Kasumi-1 (cell line): Measurements from ENCODE around the gene KIAA0319L.
"Not testable (repeated sequence)": the region's sequence is repeated elsewhere in the genome, so short reads cannot be mapped to it uniquely, and the experiment has no call there.

Source experiments
- DNase-seq, 2 experiments: peaks; one replicate each; lab custom pipeline; 2025; lab: John Stamatoyannopoulos, UW

KIAA0319L gene

DNA sequence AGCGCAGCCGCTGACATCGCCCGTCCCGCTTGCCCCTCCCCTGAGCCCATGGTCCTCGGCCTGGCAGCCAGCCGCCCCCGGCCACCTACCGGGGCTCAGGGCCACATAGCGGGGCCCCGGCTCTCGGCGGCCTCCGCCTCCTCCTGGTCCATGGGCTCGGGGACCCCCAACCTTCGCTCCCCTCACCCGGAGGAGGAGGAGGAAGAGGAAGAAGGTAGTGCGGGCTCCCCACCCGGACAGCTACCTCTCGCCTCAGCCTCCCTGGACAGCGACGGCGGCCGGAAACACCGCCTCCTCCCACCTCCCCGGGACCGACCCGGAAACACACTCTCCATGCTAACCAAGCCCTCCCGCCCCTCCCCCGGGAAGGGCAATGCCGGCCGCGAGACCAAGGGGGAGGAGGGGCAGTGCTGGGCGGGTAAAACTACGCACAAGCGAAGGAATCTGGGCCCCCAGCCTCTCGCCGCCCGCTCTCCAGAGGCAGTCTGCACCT, at the start of gene KIAA0319L:
Gene KIAA0319L, minus strand, starts transcription at position 286 of the 493 bp plus-strand sequence. CDS start 2,912 bp downstream, outside the sequence.
- peak; percentile 84 to 86 for DNase-seq

- no peak for DNase-seq
Observed at GRCh38 chr1:35605867-35606182, 48.6 kb upstream of the KIAA0319L start.

DNA sequence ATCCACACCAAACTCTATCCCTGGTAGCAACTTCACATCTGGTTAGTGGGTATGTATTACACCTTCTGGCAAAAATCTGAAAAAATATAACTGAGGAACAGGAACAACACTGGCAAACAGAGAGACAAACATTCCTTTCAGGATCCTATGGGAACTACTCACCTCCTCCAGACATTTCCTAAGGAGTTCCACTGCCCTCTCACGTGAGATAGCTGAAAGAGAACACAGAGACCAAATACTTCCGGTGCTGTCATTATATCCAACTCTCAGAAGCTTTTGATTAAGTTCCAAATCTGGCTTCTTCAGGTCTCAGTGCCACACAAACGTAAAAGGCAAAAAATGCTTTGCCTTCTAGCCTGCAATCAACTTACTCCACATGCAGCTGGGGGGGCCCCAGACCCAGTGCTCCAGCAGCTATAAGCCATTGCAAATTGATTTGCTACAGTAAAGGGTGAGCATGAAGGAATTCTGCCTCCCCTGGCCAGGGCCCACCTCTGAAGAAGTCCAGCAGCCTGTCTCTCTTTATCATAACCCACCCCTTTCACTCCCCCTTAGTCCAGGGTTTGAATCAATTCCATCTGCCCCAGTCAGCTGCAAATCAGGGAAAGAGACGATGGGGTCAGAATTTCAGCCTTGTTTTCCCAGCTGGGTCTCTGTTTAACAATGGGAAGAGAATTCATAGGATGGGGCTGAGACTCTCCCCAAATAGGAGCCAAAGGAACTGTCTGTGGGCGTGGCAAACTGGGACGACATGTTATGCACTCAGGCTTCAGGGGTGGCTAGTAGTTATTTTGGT, 48.1 kb upstream of the KIAA0319L start:
- no peak for DNase-seq

GRCh38 chr1:35603941-35604340, 46.7 kb upstream of the KIAA0319L start:
- DNase-seq, result no peak

- DNase-seq, result no peak
Observed at GRCh38 chr1:35603468-35603867, 46.3 kb upstream of the KIAA0319L start.

- DNase-seq, result no peak
Observed at GRCh38 chr1:35600593-35600992, 43.4 kb upstream of the KIAA0319L start.

DNA sequence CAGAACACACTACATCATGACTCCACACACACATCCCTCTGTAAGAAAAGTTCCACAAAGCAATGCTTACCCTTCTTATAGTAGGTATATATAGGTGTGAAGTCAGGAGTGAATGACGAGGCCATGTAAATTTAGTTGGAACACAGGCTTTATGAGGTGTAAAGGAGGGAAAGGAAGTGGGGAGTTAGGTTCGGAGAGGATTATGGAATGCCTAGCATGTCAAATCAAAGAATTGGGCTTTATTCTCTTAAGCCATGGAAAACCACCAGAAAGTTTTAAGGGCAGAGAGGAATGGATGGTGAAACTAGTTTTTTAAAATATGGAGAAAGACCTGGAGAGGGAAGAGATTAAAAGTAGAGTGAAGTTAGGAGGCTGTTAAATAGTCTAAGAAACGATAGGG, 42.2 kb upstream of the KIAA0319L start:
- DNase-seq, result no peak

DNA sequence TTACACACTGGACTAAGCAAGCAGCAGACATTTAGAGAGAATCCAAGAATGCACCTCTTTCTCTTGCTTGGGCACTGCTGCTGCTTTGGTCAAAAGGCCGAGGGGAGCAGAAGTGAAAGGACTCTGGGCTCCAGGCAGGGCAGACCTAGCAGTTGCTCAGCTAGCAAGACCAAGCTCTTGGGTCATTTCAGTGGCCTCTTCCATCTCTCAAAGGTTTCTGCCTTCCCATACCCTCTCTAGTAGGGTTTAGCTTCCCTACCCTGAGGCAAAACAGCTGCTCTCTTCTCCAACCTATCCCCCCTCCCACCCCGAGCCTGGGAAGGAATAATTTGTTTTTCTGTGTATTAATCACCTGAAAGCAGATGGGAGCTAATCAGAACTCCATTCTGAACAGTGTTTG, 41.7 kb upstream of the KIAA0319L start:
- DNase-seq, result no peak

DNA sequence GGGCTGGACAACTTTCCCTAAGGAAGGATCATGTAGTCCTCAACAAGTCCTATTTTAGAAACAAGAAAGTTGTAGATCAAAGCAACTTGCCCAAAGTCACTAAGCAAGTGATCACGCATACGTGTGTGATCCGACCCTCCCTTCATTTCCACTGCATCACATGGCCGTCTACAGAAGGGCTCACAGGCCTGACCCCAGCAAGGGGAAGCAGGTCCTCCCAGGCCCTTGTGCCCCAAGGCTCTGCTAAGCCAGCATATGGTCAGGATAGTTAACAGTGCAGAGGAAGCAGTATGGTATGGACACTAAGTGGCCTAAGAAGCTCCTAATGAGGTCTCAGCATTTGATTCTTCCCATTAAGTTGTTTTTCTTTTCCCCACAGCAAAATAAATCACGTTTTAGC, 40.7 kb upstream of the KIAA0319L start:
- no peak for DNase-seq

GRCh38 chr1:35595684-35596083, 38.5 kb upstream of the KIAA0319L start:
- no peak for DNase-seq

DNA sequence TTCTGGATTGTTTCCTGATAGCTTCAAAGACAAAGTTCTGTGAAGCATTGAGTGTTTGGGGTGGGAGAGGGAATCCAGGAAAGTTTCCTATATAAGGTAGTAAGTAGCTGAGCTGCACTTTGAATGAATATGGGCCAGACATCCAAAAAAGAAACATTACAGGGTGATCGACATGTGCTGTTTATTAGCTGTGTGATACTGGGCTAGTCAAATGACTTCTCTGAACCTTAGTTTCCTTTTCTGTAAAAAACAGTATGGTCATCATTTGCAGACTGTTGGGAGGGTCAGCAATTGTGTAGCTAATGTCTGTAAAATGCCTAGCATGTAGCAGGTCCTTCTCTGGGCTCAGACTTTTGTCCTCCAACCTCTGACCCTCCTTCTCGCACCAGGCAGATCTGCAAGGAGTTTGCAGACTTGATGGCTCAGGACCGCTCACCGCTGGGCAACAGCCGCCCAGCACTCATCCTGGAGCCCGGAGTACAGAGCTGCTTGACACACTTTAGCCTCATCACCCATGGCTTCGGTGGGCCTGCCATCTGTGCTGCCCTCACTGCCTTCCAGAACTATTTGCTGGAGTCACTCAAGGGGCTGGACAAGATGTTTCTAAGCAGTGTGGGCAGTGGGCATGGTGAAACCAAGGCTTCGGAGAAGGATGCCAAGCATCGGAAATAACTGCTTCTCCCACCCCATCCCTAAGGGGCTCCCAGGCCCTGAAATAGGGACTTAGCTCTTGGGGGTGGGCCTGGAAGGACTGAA, 37.0 kb upstream of the KIAA0319L start:
- no peak for DNase-seq

- peak; percentile 92 to 94 for DNase-seq
Observed at GRCh38 chr1:35592991-35593769, 36.0 kb upstream of the KIAA0319L start.

- DNase-seq, result no peak
Observed at GRCh38 chr1:35591211-35591610, 34.0 kb upstream of the KIAA0319L start.

DNA sequence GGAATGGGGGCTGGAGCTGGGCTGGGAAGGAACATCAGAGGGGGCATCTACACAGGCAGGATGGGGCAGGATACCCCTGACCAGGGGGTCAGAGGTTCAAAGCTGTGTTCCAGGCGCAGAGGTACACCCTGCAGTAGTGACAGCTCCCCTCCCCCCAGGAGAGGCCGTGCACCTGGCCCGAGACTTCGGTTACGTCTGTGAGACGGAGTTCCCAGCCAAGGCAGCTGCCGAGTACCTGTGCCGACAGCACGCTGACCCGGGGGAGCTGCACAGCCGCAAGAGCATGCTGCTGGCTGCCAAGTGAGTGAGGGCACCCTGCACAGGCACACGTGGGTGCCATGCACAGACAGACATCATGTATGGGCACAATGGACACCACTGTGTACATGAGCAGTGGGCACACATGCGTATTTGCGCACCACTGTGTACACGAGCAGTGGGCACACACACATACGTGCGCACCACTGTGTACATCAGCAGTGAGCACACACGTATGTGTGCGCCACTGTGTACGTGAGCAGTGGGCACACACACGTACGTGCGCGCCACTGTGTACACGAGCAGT, 33.4 kb upstream of the KIAA0319L start:
- DNase-seq, result no peak

DNA sequence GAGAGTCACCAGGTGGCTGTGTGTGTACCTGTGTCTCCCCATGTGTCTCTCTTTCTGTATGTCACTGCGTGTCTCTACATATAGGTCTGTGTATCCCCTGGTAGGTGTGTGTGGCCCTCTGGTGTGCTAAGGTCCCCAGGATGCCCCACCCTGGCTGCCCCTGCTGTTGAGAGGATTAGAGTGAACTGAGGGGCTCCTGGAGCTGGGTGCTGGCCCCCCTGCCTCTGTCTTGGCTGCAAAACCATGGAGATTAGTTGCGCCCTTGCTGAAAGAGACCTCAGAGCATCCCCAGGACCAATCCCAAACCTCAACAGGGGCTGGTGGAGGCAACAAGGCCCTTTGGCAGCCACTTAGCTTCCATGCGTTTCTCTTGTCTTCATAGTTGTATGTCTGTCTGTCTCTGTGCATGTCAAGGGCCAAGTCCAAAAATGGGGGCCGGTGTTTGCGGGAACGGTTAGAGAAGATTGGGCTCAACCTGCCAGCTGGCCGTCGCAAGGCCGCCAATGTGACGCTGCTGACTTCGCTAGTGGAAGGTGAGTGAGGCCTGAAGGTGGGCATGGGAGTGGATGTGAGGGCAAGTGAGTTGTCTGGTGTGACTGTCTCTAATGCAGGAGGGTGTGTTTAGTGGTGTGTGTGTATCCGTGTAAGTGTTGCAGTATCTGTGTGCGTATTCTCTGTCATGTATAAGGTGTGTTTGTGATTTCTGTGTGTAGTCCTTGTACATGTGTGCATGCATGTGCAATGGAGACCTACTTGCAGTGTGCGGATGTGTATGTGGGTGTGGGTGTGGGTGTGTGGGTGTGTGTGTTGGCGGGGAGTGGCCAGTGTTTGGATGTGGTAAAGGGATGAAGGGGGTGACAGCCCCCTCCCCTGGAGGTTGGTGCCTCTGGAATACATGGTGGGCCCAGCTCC, 32.6 kb upstream of the KIAA0319L start:
- no peak for DNase-seq

DNA sequence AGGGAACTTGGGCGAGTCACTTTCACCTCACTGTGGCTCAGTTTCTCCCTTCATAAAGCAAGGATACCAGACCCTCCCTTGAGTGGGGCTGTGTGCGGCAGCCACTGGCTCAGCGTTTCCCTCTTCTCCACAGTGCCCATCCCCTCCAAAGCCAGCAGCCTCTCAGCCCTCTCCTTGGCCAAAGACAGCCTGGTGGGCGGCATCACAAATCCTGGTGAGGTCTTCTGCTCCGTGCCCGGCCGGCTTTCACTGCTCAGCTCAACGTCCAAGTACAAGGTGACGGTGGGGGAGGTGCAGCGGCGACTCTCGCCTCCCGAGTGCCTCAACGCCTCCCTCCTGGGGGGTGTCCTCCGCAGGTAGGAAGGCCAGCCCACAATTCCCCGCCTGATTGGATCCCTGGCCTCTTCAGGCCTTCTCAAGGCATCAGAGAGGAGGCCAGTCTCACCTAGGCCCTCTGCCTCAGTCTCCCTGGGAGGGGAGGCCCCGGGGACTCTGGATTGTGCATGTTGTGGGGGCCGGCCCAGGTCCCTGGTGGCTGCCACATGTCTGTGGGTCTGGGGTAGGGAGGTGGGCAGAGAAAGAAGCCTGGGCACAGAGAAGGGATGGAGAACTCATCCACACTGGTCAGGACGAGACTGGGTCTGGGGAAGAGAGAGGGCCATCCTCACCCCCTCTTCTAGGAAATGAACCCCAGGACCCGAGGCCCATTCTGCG, 31.2 kb upstream of the KIAA0319L start:
- no peak for DNase-seq

- no peak for DNase-seq
Observed at GRCh38 chr1:35587736-35588135, 30.5 kb upstream of the KIAA0319L start.

DNA sequence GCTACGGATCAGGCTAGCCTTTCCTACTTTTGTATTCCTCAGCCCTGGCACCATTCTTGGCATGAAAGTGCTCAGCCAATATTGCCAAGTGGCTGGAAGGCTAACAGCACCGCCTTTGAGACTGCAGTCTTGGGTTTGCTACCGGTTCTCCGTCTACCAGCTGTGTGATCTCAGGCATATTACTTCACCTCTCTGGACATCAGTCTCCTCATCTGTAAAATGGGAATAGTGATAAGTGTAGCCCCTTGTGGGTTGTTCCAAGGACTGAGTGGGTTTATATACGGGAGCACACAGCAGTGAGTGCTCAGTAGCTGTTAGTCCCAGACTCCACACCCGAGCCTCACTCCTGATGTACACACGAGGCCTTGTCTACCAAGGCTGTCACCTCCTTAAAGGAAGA, 29.6 kb upstream of the KIAA0319L start:
- no peak for DNase-seq

GRCh38 chr1:35585805-35586204, 28.6 kb upstream of the KIAA0319L start:
- not testable (repeated sequence) for DNase-seq

DNA sequence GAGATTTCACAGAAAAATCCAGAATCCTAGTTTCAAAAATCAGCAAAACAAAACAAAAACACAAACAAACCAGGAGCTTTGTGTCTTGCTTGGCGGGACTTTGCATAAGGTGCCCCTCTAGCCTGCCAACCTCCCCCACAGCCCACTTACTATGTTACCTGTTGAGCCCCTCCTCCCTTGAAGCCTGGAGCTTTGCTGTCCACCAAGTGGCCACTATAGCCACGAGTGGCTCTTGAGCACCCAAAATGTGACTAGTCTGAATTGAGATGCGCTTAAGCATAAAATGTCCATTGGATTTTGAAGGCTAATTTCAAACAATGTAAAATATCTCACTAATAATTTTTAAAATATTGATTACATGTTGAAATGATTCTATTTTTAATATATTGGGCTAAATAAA, 28.1 kb upstream of the KIAA0319L start:
- DNase-seq, result no peak
